ENCODE data around the gene ANTXR1. TPM values are rescaled to one million over a fixed set of nuclear protein-coding genes. Genes with fewer than 3 reads are reported as not detected.

ANTXR1 gene
- total and polyA plus RNA-seq, 2 donors (not counting 3 experiments of a cell fraction or from before 2014, with no cell fraction given): 4.2 to 17.3 TPM

DNA sequence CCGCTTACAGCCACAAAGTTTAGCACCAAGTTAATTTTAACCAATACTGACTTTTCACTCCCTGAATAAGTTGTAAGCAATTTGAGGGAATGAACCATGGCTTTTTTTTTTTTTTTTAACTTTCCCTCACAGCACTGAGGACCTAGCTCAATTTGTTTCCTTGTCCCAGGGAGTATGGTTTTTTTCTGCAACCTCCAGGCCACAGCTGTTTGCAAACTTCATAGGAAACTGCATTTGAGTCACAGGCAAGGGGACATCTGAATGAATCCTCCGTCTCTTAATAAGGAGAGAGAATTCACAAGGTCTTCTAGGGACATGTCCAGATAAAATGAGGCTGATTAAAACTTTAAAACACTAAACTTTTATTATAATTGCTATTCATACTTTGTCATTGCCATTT lies 192.5 kb downstream of the ANTXR1 start:
- Histone ChIP-seq H3K27me3 (ENCODE audit: control insufficient read depth in 2 of 2, insufficient read depth in 2 of 2, low read length in 2 of 2) (no peaks in the 10 kb centered on the region), H3K9me3 (replicated peaks; ENCODE audit: control insufficient read depth, insufficient read depth, low read length) (no peaks in the 10 kb centered on the region), H3K36me3 (ENCODE audit: control insufficient read depth in 2 of 2, extremely low read depth in 1 of 2, insufficient read depth in 2 of 2, low read length in 2 of 2) (no peaks in the 10 kb centered on the region), H3K27ac (ENCODE audit: insufficient read depth, low read depth, low read length) (no peak overlapping the region), H3K4me1 (ENCODE audit: control insufficient read depth, extremely low read depth, insufficient read depth, low read length) (no peaks in the 10 kb centered on the region), H3K4me2 (ENCODE audit: insufficient read depth, low read length) (no peak overlapping the region), H3K9me1 (replicated peaks; ENCODE audit: control insufficient read depth, extremely low read depth, insufficient read depth, low read length) (no peaks in the 10 kb centered on the region), H4K20me1 (replicated peaks; ENCODE audit: control insufficient read depth, extremely low read depth, insufficient read depth, low read length) (no peaks in the 10 kb centered on the region), H3K79me2 (ENCODE audit: control insufficient read depth, insufficient read depth, low read length) (no peaks in the 10 kb centered on the region), H3K4me3 (replicated peaks in 1 of 3; ENCODE audit: insufficient read depth in 1 of 3, low read depth in 1 of 3, low read length in 3 of 3) (no peak overlapping the region), H2AFZ (ENCODE audit: low read depth, low read length) (no peak overlapping the region), H3K9ac (replicated peaks; ENCODE audit: extremely low read depth, insufficient read depth, low read length) (no peak overlapping the region)
- ChIA-PET POLR2A (no interaction called here), CTCF (interaction anchor here (0.9 to 2.6 kb wide), 2 partner anchors 9 to 18 kb away, joined by 4 to 10 read pairs; no protein-coding TSS in a partner anchor)
- no TSS peak for BruUV-seq (replicated peaks)
- intact Hi-C loops (cut with micrococcal nuclease): loop anchor here (5.0 kb wide), 1 partner anchor 193 kb away; the partner anchor contains the start of gene ANTXR1
- dilution Hi-C loops (cut with MboI; ENCODE audit: extremely low pct_ligation_motif_present, low sequenced_read_pairs): no loop called here
- FAIRE-seq: no peak
- TF ChIP-seq FOS (IDR thresholded peaks at IDR 0.05; ENCODE audit: borderline replicate concordance, insufficient read depth, low read length): no peak
- TF ChIP-seq, protein P1, sequence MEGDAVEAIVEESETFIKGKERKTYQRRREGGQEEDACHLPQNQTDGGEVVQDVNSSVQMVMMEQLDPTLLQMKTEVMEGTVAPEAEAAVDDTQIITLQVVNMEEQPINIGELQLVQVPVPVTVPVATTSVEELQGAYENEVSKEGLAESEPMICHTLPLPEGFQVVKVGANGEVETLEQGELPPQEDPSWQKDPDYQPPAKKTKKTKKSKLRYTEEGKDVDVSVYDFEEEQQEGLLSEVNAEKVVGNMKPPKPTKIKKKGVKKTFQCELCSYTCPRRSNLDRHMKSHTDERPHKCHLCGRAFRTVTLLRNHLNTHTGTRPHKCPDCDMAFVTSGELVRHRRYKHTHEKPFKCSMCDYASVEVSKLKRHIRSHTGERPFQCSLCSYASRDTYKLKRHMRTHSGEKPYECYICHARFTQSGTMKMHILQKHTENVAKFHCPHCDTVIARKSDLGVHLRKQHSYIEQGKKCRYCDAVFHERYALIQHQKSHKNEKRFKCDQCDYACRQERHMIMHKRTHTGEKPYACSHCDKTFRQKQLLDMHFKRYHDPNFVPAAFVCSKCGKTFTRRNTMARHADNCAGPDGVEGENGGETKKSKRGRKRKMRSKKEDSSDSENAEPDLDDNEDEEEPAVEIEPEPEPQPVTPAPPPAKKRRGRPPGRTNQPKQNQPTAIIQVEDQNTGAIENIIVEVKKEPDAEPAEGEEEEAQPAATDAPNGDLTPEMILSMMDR (IDR thresholded peaks at IDR 0.05; ENCODE audit: extremely low read depth in 1 of 2, insufficient read depth in 1 of 2, low read depth in 1 of 2, low read length in 2 of 2): no peak
- no peak for TF ChIP-seq MYC (IDR thresholded peaks at IDR 0.05; ENCODE audit: low read depth, low read length)
- TF ChIP-seq GATA2 (IDR thresholded peaks at IDR 0.05; ENCODE audit: insufficient read depth, insufficient read length, low read depth, low read length): no peak
- TF ChIP-seq EZH2 (IDR thresholded peaks at IDR 0.05; ENCODE audit: borderline replicate concordance, low read depth, low read length, severe bottlenecking): no peak
- no peak for TF ChIP-seq POLR2A (IDR thresholded peaks at IDR 0.05; ENCODE audit: low read depth, low read length)
- TF ChIP-seq, protein P2, sequence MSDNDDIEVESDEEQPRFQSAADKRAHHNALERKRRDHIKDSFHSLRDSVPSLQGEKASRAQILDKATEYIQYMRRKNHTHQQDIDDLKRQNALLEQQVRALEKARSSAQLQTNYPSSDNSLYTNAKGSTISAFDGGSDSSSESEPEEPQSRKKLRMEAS (IDR thresholded peaks at IDR 0.05; ENCODE audit: insufficient read depth, insufficient read length): no peak
- no peak for TF ChIP-seq POLR2AphosphoS5 (IDR thresholded peaks at IDR 0.05; ENCODE audit: insufficient read depth, low read depth, low read length)
- no peak for TF ChIP-seq JUN (IDR thresholded peaks at IDR 0.05; ENCODE audit: borderline replicate concordance, insufficient read depth, insufficient read length, low read depth)
- DNase-seq (ENCODE audit: low read depth, low spot score): no peak
